NB4 (cell line): ENCODE measurements around the gene RALY.

Source experiments
- CTCF ChIP-seq: IDR thresholded peaks from one replicate; pipeline ENCODE4 v1.5.1; 2012; ENCODE audit warnings: low read depth, low read length
- MAX ChIP-seq: IDR thresholded peaks from 2 replicates; pipeline ENCODE4 v1.6.1; 2011; ENCODE audit warnings: low read depth, low read length
- MYC ChIP-seq: IDR thresholded peaks from 2 replicates; pipeline ENCODE4 v1.6.1; 2011; ENCODE audit warnings: low read depth, low read length
- POLR2A ChIP-seq: IDR thresholded peaks from 2 replicates; pipeline ENCODE4 v1.6.1; 2011; ENCODE audit warnings: mild to moderate bottlenecking; ENCODE audit not compliant: insufficient read length; ENCODE audit errors: extremely low read depth

- TF ChIP-seq CTCF (peak; percentile 97), POLR2A (no peak), MAX (peak; percentile 57; the same call in 1 of the 2 replicates), MYC (no peak)
Measured at GRCh38 chr20:33947709-33948295, 45.9 kb upstream of the RALY start.
